Sigmoid colon (tissue), 7 donors: ENCODE measurements around the gene CDX1. TPM values are rescaled to one million over a fixed set of nuclear protein-coding genes. Genes with fewer than 3 reads are reported as not detected.

ENCODE experiments used
- DNase-seq: peaks from one replicate; pipeline ENCODE4 v3.0.0-alpha.2; 2019
- H3K27ac ChIP-seq, 4 donors: fragments of 200-600 bp; sonication (generic); one replicate each; pipeline ENCODE4 v1.5.1; 2016 to 2019; ENCODE audit warnings: mild to moderate bottlenecking in 1 of 4
- H3K27me3 ChIP-seq, 3 donors: fragments of 200-600 bp; sonication (generic); one replicate each; pipeline ENCODE4 v1.5.1; 2019; ENCODE audit warnings: mild to moderate bottlenecking in 1 of 3
- H3K36me3 ChIP-seq, 4 donors: fragments of 200-600 bp; sonication (generic); one replicate each; pipeline ENCODE4 v1.5.1; 2016 to 2019
- H3K4me1 ChIP-seq, 4 donors: fragments of 200-600 bp; sonication (generic); one replicate each; pipeline ENCODE4 v1.5.1; 2017 to 2019
- H3K4me3 ChIP-seq, 4 donors: fragments of 200-600 bp; sonication (generic); one replicate each; pipeline ENCODE4 v1.5.1; 2017 to 2019; ENCODE audit warnings: mild to moderate bottlenecking in 2 of 4, moderate library complexity in 1 of 4
- H3K9me3 ChIP-seq, 4 donors: fragments of 200-600 bp in 3 of 4; sonication (generic) in 3 of 4; one replicate each; pipeline versions ENCODE4 v1.5.1 to v1.6.1; 2013 to 2019
- CTCF ChIP-seq, 4 experiments: fragments of 450-650 bp in 3 of 4; fragments of 200-600 bp in 1 of 4; IDR thresholded peaks; one replicate each; pipeline ENCODE4 v1.5.1; 2016 to 2019; ENCODE audit warnings: antibody characterized with exemption in 4 of 4, mild to moderate bottlenecking in 3 of 4, moderate library complexity in 2 of 4
- EP300 ChIP-seq, 4 donors: sonication (generic); formaldehyde crosslinking; IDR thresholded peaks; one replicate each; pipeline ENCODE4 v1.6.1; 2017; ENCODE audit warnings: antibody characterized with exemption in 4 of 4
- POLR2A ChIP-seq, 2 donors: fragments of 450-650 bp; IDR thresholded peaks; one replicate each; pipeline ENCODE4 v1.6.1; 2016; ENCODE audit warnings: antibody characterized with exemption in 2 of 2, mild to moderate bottlenecking in 2 of 2, moderate library complexity in 2 of 2
- POLR2AphosphoS5 ChIP-seq, 4 donors: sonication (generic); formaldehyde crosslinking; IDR thresholded peaks; one replicate each; pipeline ENCODE4 v1.6.1; 2017; ENCODE audit warnings: antibody characterized with exemption in 4 of 4
- WGBS, 2 donors: extraction: QIAGEN DNeasy Blood & Tissue Kit; methylation state at CpG; one replicate each; pipeline ENCODE4 v1.1.7; 2013; 5-methylcytosine and 5-hydroxymethylcytosine counted together
- intact Hi-C: fragments of 100-400 bp; cut with DNase I; formaldehyde crosslinking; loops from one replicate; pipeline ENCODE4 v1.15.1; 2023
- polyA plus RNA-seq, 3 donors: library from polyadenylated mRNA; stranded (reverse); fragments of 200-250 nt; gene quantifications; one replicate each; pipeline ENCODE4 v1.2.3, GENCODE V29; 2013
- total RNA-seq, 4 donors: library from RNA; depleted of rRNA; stranded (reverse); fragments of >200 nt; gene quantifications; one replicate each; pipeline ENCODE4 v1.1.0, GENCODE V29; 2016
- donor health status: healthy with polysubstance abuse.
- donor health status: Bipolar disorder and iron deficiency.
- donor health status: healthy.

Gene CDX1
- total and polyA plus RNA-seq, 7 donors: 0.71 to 455 (median 325) TPM; not detected in 2

GRCh38 chr5:150197476-150197875 lies 30.9 kb downstream of the CDX1 start:
- TF ChIP-seq EP300 (IDR thresholded peaks at IDR 0.05) (no peak), POLR2AphosphoS5 (IDR thresholded peaks at IDR 0.05) (no peak), POLR2A (IDR thresholded peaks at IDR 0.05) (no peak), CTCF (IDR thresholded peaks at IDR 0.05) (no peak)
- 95 to 98% methylated on average over 1 of the region's 1 CpG for WGBS, 2 donors
- Histone ChIP-seq H3K36me3 (no peaks in the 10 kb centered on the region), H3K27ac (no peak overlapping the region), H3K9me3 (no peaks in the 10 kb centered on the region), H3K4me1 (no peaks in the 10 kb centered on the region), H3K4me3 (no peak overlapping the region), H3K27me3 (no peaks in the 10 kb centered on the region)
- intact Hi-C loops: no loop called here
- DNase-seq: no peak

GRCh38 chr5:150202501-150202900 lies 35.9 kb downstream of the CDX1 start:
- no peaks in the 10 kb centered on the region for H3K36me3 ChIP-seq
- DNase-seq: no peak
- H3K27me3 ChIP-seq: no peaks in the 10 kb centered on the region
- TF ChIP-seq CTCF (IDR thresholded peaks at IDR 0.05): no peak
- TF ChIP-seq POLR2A (IDR thresholded peaks at IDR 0.05): no peak
- no peak for TF ChIP-seq EP300 (IDR thresholded peaks at IDR 0.05)
- TF ChIP-seq POLR2AphosphoS5 (IDR thresholded peaks at IDR 0.05): no peak
- no peaks in the 10 kb centered on the region for H3K9me3 ChIP-seq
- no peaks in the 10 kb centered on the region for H3K4me1 ChIP-seq
- intact Hi-C loops: no loop called here
- WGBS, 2 donors: 95% methylated on average over 10 of the region's 10 CpGs
- no peak overlapping the region for H3K4me3 ChIP-seq
- H3K27ac ChIP-seq: no peak overlapping the region

GRCh38 chr5:150203832-150204589 lies 37.4 kb downstream of the CDX1 start:
- H3K27me3 ChIP-seq: no peaks in the 10 kb centered on the region
- H3K36me3 ChIP-seq: no peaks in the 10 kb centered on the region
- H3K4me1 ChIP-seq: no peaks in the 10 kb centered on the region
- H3K4me3 ChIP-seq: no peak overlapping the region
- intact Hi-C loops: no loop called here
- 84% methylated on average over 12 of the region's 12 CpGs for WGBS, 2 donors
- no peak for DNase-seq
- H3K27ac ChIP-seq: no peak overlapping the region
- TF ChIP-seq EP300 (IDR thresholded peaks at IDR 0.05) (no peak), POLR2A (IDR thresholded peaks at IDR 0.05) (no peak), CTCF (IDR thresholded peaks at IDR 0.05) (no peak), POLR2AphosphoS5 (IDR thresholded peaks at IDR 0.05) (no peak)
- H3K9me3 ChIP-seq: no peaks in the 10 kb centered on the region

- no peaks in the 10 kb centered on the region for H3K27me3 ChIP-seq
- no peak overlapping the region for H3K4me3 ChIP-seq
- H3K36me3 ChIP-seq: no peaks in the 10 kb centered on the region
- 93 to 97% methylated on average over 13 of the region's 13 CpGs for WGBS, 2 donors
- TF ChIP-seq POLR2AphosphoS5 (IDR thresholded peaks at IDR 0.05) (no peak), POLR2A (IDR thresholded peaks at IDR 0.05) (no peak), EP300 (IDR thresholded peaks at IDR 0.05) (no peak), CTCF (IDR thresholded peaks at IDR 0.05) (no peak)
- intact Hi-C loops: no loop called here
- H3K4me1 ChIP-seq: no peaks in the 10 kb centered on the region
- H3K27ac ChIP-seq: no peak overlapping the region
- no peaks in the 10 kb centered on the region for H3K9me3 ChIP-seq
- DNase-seq: no peak
Measured at GRCh38 chr5:150204590-150204960, 38.0 kb downstream of the CDX1 start.
